ENCODE measurements around the gene TOB2.
"Not testable (repeated sequence)": the region's sequence is repeated elsewhere in the genome, so short reads cannot be mapped to it uniquely, and the experiment has no call there.

Gene TOB2

DNA sequence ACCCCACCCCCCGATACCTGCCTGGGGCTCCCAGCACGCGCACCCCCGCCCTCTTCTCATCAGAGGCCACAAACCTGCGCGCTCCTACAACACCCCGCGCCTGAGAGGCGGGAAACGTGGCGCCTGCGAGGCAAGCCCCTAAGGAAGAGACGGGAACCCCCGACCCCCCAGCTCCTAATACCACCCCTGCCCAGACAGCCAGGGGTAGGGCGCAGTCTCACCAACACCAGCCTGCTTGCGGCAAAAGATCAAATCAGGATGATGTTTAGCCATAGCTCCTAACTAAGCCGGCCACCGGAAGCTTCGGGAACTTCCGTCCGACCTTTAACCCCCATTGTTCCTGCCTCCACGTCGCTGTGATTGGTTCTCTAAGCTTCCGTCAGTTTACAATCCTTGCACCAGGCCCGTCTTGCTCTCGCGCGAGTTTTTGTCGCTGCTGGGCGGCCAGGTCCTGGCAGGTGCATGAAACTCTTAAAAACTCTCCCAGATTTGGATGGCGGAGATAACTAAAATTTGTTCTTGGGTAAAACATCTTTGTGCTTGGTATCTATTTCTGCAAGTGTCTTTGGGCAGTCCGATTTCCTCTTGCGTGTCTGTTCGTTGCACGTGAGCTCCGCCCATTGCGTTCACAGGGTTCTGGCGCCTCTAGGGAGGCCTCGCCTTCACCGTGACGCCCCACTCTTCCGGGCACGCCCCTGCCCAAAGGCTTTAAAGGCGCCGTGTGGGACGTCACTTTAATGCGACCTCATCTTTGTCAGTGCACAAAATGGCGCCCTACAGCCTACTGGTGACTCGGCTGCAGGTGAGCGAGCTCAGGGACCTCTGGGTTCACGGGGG lies 22.0 kb upstream of the TOB2 start, which contains the start of the genes ACO2 and PHF5A:
Gene ACO2 (plus strand): TSS at position 737 of the 837 bp plus-strand sequence. CDS start 30 bp downstream, at position 767.
Gene PHF5A (minus strand): TSS at position 312 of the 837 bp plus-strand sequence. CDS start 39 bp downstream, at position 273.
- peak; percentile 96 for DNase-seq (ENCODE audit: low read depth)

DNA sequence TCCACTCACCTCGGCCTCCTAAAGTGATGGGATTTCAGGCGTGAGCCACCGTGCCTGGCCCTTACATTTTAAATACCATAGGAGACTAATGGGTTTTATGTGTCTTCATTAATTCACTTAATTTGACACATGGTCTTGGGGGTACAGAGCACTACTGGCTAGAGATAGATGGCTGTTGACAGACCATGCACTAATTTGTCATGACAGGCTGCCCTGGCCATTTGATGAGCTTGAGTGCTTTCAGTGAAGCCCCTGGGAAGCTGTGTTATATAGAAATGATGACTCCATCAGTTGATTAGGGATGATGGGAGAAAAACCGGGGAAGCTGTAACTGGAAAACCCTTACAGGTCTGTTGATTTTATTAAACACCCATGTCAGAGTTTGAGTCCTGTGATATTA lies 15.3 kb upstream of the TOB2 start:
- DNase-seq (ENCODE audit: low read depth), result no peak

DNA sequence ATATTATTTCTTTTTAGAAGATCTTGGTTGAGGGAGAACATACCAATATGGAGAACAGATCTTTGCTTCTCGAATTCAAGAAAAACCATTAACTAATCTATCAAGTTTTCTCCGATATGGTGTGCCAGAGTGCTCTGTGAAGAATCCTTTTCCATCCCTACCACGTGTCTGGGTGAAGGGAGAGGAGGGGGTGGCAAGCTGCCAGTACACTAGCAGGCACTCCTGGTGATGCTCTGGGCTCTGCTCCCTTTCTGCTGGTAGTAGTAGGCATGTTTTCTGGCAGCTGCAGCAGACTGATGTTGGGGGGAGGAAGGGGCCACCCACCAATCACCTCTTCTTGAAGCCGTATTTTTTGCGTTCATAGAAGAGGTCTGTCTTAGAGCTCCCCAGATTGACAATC lies 13.5 kb upstream of the TOB2 start:
- DNase-seq (ENCODE audit: low read depth), result not testable (repeated sequence)

DNA sequence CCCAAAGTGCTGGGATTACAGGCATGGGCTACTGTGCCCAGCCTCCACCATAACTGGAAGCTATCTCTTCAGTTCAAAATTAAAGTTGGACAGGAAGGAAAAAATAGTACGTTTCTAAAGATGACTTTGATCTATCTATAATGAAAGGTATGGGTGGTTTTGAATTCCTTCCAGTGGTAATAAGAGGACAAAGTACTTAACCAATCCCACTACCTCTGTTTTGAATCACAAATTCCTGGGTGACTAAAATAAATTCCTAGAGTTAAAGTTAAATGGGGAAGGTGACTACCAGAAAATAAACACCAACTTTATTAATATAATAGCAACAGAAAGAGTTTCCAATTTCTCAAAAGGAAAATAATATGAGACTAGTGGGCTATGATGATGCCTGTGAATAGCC lies 12.8 kb upstream of the TOB2 start:
- no peak for DNase-seq (ENCODE audit: low read depth)

DNA sequence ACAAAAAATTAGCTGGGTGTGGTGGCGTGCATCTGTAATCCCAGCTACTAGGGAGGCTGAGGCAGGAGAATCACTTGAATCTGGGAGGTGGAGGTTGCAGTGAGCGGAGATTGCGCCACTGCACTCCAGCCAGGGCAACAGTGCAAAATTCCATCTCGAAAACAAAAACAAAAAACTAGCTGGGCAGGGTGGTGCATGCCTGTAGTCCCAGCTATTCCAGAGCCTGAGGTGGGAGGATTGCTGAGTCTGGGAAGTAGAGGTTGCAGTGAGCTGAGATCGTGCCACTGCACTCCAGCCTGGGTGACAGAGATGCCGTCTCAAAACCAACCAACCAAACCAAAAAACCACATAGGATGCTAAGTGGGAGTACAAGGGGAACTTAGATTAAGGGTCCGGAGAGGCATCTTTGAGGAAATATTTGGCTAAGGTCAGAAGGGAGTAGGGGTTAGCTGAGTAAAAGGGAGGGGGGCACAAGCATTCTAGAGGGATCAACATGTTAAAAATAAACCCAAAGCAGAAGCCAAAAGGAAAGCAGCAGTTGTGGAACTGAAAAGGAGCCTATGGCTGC lies 11.6 kb upstream of the TOB2 start:
- DNase-seq (ENCODE audit: low read depth), result no peak

DNA sequence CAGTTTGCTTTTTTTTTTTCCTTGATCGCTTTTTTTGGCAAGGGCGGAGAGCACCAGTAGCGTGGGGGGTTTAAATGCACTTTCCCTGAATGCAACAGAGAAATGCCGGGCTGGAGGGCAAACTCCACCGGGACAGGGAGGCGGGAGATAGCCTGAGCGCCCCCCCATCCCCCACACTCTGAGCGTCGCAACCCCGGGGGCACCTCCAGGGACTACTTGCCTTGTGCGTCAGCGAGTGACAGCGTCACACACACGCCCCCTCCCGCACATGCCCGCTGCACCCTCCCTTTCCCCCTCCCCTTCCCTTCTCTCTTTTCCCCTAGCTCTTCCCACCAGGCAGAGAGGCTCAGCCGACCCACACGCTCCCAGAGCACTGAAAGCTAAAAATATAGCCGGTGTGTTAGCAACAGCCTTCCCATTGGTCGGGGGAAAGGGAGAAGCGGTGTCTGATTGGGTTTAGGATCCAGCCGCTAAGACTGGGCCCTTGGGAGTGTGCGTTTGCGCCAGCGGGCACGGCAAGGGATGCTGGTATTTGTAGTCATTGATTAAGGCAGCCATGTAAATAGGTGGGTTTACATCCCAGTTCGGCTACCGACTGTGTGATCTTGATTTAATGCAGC lies 1.7 kb upstream of the TOB2 start:
- DNase-seq (ENCODE audit: low read depth), result peak; percentile 81

DNA sequence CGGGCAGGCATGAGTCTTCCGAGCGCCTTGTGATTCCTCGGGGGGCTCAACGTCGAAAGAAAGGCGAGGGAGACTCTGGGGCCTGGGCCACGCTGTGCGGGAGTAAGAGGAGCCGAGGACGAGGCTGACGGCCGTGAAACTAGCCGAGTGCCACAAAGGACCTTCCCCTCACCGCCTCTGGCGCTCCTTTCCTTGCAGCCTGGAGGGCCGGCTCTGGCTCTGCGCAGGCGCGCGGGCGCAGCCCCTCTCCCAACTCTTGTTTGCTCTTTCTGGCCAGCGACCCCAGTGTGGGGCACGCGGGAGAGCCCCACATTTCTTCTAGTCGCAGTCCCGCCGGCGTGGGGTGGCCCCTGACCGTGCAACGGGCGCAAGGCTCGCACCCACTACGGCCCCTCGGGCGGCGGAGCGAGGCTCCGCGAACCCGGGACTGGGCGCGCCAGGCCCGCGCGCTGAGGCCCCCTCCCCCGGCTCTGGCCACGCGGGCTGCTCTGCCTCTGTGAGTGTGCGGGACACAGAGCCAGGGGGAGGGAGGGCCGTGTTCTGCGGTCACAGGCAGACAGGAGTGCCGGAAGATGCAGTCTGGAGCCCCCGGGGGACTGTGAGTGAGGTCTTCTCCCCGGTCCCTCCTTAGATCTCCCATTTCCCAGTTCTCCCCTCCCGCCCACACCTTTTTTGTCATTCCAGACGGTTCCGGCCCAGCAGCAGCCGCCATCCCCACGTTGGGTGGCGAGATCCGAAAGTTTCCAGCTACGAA lies 1.0 kb upstream of the TOB2 start:
- DNase-seq (ENCODE audit: low read depth), result peak; percentile 37

DNA sequence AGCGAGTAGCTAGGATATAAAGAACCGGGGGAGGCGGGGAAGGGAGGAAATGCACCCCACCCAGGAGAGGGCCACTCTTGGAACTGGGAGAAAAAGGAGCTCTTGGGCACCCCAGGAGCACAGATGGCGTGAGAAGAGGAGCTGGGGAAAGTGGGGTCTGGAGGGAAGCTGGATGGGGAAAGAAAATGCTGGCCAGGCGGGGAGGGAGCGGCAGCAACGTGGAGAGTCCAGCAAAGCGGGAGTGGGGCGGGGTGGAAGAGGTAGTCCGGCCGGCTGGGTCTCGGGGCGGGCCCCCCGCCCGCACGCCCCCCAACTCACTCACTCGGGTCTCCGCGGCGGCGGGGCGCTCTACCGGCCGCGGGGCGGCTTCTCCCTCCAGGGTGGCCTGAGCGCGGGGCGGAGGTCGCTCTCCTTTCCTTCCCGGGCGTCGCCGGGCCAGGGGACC lies 522 bp downstream of the TOB2 start:
- no peak for DNase-seq (ENCODE audit: low read depth)

DNA sequence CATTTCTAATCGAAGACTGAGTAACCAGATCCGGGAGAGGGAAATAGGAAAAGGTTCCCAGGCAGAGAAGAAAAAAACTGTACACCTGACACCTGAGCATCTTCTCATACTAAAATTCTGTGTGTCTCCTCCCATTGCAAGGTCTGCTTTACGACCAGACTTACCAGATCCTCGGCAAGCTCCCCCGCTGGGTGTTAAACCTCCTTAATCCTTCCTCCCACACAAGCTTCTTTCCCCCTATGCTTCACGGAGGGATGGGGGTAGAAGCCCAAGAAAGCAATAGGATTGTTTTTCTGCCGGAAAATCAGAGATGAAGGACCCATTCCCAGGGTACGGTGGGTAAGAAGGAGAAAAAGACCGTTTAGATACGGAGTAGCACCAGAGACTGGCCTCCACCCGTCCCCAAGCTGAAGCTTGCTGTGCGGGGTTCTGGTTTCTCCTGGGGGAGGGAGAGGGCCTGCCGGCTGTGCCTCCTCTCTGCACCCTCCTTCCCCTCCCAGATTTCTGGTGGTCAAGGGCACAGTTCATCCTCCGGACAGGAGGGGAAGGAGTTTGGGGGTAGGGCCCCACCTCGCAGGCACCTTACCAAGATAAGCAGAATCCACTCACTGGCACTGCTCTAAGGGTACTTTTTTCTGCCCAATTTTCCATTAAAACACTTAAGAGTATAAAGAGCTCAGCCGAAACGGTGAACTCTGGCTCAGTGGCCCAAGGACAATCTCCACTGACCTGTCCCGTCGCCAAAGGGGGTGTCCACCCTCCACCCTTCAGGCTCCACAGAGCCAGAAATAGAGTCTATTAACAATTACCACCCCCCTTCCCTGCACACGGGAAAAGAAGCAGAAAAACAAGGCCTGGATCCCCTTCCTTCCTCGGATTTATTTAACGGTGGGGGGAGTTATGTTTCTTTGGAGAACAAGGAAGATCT lies 1.2 kb downstream of the TOB2 start:
- DNase-seq (ENCODE audit: low read depth), result no peak

DNA sequence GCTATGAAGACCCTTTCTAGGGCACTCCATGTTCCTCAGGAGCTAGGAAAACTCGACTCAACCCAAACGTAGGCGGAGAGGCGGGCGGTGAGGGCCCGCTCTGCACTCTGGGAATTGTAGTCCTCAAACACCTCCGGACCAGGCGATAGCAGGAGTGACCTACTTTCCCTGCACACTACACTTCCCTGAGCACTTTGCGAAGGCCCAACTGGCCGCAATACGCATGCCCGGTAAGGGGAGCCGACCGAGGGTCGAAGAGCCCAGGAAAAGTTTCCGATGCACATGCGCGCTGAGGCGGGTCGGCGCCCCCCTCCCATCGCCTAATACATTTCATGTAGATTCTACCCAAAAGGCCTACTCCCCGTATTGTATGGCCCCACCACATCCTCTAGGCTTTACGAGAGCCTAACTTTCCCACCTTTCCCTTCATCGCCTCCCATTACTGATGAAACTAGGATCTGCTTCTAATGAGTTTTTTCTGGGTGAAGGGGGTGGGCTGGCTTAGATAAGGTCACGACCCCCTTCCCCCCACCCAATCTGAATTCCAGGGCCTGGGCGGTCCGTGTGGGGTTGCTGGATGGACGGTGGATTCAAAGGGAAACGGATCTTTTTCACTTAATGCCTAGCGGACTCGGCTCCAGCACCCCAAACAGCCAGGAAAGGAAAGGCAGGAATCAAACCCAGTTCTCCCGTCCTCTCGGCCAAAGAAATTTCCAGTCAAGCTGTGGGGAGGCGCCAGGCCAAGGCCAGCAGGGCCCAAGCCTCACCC lies 2.1 kb downstream of the TOB2 start:
- DNase-seq (ENCODE audit: low read depth), result peak; percentile 78

DNA sequence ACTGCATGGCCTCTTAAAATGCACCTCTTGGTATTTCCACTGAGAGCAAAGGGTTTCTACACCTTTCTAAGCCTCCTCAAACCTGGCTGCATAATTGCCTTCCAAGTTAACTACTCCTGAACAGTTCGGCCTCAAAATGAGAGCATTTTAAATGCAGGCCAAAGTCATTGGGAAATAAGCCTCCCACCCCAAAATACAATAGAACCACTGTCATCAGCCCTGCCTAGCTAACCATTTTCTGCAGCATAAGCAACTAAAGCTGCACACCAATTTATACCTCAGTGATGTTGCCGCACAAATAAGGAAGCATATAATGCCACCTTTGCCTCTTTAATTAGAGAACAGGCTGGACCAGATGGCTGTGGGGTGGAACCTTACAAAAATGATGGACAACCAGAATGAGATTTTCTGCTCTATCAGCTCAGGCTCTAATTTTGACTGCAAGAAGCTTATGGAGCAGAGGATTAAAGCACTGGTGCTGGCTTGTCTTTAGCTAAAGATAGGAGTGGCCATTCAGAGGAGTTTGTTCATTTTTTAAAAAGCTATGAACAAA lies 4.3 kb downstream of the TOB2 start:
- DNase-seq (ENCODE audit: low read depth), result no peak

DNA sequence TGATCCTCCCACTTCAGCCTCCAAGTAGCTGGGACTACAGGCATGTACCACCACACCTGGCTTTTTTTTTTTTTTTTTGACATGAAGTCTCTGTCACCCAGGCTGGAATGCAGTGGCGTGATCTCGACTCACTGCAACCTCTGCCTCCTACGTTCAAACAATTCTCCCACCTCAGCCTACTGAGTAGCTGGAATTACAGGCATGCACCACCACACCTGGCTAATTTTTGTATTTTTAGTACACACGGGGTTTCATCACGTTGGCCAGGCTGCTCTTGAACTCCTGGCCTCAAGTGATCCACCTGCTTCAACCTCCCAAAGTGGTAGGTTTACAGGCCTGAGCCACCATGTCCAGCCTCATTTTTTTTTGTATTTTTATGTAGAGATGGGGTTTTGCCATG lies 6.1 kb downstream of the TOB2 start:
- not testable (repeated sequence) for DNase-seq (ENCODE audit: low read depth)

DNA sequence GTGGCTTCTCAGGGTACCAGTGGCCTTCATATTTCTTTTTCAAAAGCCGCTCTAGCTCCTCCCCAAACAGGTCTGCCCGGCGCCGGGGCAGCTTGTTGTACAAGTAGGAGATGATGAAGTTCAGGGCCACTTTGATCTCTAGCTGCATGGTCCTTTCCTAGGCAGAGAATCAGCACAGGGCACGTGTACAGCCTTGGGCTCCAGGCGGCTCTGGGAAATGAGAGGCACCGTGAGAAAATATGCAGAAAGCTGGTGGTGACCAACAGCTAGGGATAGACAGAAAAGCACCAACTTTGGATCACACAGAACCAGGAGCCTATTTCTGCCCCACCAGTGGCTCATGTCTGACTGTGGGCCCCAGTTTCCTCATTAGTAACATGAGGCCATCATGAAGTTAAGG lies 9.4 kb downstream of the TOB2 start:
- DNase-seq (ENCODE audit: low read depth), result no peak

DNA sequence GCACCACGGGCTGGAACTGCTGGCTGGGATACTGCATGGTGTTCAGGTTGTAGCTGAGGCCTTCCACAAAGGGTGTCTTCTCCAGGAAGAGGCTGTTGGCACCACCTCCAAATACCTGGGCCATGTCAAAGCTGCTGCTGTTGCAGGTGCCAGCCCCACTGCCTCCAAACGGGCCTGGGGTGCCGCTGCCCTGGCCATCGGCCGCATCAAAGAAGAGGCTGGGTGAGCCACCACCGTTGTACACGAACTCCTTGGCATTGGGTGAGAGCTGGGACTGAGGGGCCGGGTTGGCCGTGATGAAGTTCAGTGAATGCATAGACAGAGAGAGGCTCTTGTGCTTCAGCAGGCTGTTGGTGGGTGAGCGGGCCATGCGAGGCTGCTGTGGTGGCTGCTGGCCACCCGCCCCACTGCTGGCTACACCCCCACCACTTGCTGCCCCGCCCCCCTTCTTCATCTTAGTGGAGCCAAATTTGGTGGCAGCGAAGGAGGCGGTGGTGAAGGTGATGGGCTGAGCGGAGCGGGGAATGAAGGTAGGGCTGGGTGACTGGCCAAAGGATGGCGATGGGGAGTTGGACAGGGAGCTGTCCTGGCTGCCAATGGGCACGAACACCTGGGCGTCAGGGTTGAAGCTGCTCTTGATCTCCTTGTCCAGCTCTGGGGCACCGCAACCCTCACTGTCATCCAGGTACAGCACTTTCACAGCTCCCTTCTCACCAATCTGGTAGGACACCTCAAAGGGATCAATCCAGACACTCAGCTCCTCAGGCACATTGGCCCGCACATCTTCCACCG lies 10.1 kb downstream of the TOB2 start:
- DNase-seq (ENCODE audit: low read depth), result no peak

DNA sequence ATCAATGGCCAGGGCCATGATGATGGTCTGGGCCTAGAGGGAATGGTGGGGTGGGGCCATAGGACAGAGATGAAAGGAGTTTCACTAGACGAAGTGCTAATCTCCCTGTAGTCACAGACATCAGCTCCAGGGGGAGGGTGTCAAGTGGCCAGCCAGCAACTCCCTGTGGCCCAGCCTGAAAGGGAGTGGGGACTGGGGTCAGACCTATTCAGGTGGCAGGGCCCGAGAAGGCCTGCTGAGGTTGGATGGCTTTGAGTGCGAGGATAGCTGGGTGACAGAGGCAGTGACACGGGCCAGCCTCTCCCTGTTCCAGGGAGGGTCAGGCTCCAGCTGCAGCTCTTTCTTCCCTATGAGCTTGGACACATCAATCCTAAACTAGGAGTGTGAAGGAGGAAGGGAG lies 11.0 kb downstream of the TOB2 start:
- DNase-seq (ENCODE audit: low read depth), result no peak

DNA sequence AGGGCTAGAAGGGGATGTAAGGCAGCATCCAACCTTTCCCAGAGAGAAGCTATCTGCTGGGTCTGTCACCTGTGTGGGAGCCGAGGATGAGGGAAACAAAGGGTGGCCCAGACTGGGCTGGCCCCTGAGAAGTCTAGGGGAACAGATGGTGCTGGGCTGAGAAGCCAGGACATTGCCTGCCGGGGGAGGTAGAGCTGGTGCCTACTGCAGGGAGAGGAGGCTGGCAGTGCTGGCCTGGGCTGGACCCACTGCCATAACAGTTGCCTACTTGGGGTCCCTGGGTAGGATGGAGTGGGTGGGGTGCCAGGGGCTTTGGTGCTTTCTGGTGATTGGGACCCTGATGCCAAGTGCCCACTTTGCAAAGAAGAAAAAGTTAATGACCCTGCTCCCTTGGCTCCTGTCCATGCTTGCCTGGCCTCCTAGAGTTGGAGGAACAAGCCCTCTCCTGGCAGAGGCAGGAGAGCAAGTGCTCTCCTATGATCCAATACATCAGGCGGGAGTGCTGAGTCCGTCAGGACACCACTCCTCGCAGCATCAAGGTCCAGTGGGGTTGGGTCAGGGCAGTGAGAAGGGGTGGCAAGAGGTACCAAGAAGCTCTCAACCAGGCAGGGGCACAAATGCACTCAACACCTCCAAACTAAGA lies 12.1 kb downstream of the TOB2 start:
- not testable (repeated sequence) for DNase-seq (ENCODE audit: low read depth)

DNA sequence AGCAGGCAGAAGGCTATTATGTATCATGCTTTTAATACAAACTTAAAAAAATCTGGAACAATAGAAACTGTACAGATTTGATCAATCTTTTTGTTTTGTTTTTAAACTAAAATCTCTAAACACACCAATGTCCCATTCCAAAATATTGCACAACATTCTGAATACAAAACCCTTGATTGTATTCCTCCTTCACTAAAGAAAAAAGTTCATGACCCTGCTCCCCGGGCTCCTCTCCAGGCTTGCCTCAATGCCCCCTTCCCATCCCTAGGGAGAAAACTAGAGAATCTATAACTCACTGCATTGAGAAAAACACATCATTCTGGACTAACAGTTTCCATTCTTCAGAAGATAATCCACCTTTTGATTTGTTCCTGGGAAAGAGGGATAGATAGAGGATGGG lies 13.1 kb downstream of the TOB2 start:
- not testable (repeated sequence) for DNase-seq (ENCODE audit: low read depth)

DNA sequence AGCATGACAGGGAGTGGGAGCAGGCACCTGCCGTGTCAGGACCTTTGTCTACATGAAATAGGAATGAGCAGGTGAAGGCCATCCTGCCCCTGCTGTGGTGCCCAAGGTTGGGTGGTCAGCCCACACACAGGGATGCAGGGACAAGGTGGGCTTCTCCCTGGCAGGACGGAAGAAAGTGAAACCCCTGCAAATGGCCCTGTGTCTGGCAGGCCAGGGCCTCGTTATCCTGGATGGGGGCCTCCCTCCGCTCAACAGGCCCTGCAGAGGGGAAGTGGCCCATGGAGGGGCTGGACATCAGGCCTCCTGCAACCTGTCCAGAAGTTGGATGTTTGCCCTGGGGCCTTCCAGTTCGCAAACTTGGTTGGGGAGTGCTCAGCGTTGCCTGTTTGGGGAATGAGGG lies 14.9 kb downstream of the TOB2 start:
- no peak for DNase-seq (ENCODE audit: low read depth)

DNA sequence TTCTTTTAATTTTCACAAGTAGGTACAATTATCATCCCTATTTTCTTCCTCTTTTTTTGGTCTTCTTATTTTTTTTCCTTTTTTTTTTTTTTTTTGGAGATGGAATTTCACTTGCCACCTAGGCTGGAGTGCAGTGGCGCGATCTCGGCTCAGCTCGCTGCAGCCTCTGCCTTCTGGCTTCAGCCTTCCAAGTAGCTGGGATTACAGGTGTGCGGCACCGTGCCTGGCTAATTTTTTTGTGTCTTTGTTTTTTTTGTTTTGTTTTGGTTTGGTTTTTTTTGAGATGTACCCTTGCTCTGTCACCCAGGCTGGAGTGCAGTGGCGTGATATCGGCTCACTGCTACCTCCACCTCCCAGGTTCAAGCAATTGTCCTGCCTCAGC lies 16.7 kb downstream of the TOB2 start:
- no peak for DNase-seq (ENCODE audit: low read depth)
